CD4-positive, alpha-beta T cell (primary cell): ENCODE measurements around the gene NELL2. TPM values are rescaled to one million over a fixed set of nuclear protein-coding genes. Genes with fewer than 3 reads are reported as not detected.
"Not testable (repeated sequence)": the region's sequence is repeated elsewhere in the genome, so short reads cannot be mapped to it uniquely, and the experiment has no call there.

ENCODE experiments used
- ATAC-seq: fragments of 200-7000 bp; cut with Tn5 transposase; one replicate; pipeline ENCODE4 v1.10.0; 2022; ENCODE audit warnings: mild to moderate bottlenecking; ENCODE audit not compliant: poor library complexity
- CTCF ChIA-PET: fragments of 350-600 bp; sonication (Branson Sonifier 250); formaldehyde crosslinking; loops from one replicate; lab custom pipeline; 2021; ENCODE audit warnings: antibody characterized with exemption, inconsistent platforms; lab: Charles Lee
- POLR2A ChIA-PET: fragments of 350-600 bp; sonication (Branson Sonifier 250); formaldehyde crosslinking; loops from one replicate; lab custom pipeline; 2021; ENCODE audit warnings: antibody characterized with exemption, inconsistent platforms; lab: Charles Lee
- DNase-seq, 14 experiments: peaks; one replicate each; pipeline ENCODE4 v3.0.0-alpha.2; 2013 to 2020; ENCODE audit warnings: mixed read lengths in 2 of 14
- H3K27ac ChIP-seq, 2 donors: one replicate each; pipeline versions ENCODE4 v1.5.1 to v1.7.0; 2013; ENCODE audit warnings: low read length in 2 of 2, low read depth in 1 of 2, mild to moderate bottlenecking in 1 of 2
- H3K27me3 ChIP-seq, 2 experiments: 1 replicate in 1 of 2; 2 replicates in 1 of 2; pipeline versions ENCODE4 v1.6.1 to v1.7.0; 2013; ENCODE audit warnings: low read length in 2 of 2, control low read depth in 1 of 2, mild to moderate bottlenecking in 1 of 2, moderate library complexity in 1 of 2; ENCODE audit not compliant: insufficient read depth in 2 of 2, control insufficient read depth in 1 of 2
- H3K36me3 ChIP-seq: one replicate; pipeline ENCODE4 v1.6.1; 2013; ENCODE audit warnings: low read length, control low read depth; ENCODE audit not compliant: insufficient read depth
- H3K4me1 ChIP-seq: one replicate; pipeline ENCODE4 v1.6.1; 2013; ENCODE audit warnings: low read length, control low read depth; ENCODE audit not compliant: insufficient read depth
- H3K4me3 ChIP-seq: one replicate; pipeline ENCODE4 v1.5.1; 2013; ENCODE audit warnings: mild to moderate bottlenecking, low read length, moderate library complexity
- H3K9me3 ChIP-seq, 2 experiments: 1 replicate in 1 of 2; 2 replicates in 1 of 2; pipeline versions ENCODE4 v1.6.1 to v1.7.0; 2013; ENCODE audit warnings: low read length in 2 of 2, mild to moderate bottlenecking in 2 of 2, control low read depth in 1 of 2, moderate library complexity in 1 of 2; ENCODE audit not compliant: control insufficient read depth in 1 of 2, insufficient read depth in 1 of 2
- H3K27ac Mint-ChIP-seq: one replicate; pipeline ENCODE4 v1.8.0; 2020; ENCODE audit warnings: mixed read lengths
- H3K27me3 Mint-ChIP-seq: one replicate; pipeline ENCODE4 v1.8.0; 2021; ENCODE audit warnings: mixed read lengths
- H3K36me3 Mint-ChIP-seq: one replicate; pipeline ENCODE4 v1.8.0; 2021; ENCODE audit warnings: low read depth, mixed read lengths
- H3K4me1 Mint-ChIP-seq: one replicate; pipeline ENCODE4 v1.8.0; 2021; ENCODE audit warnings: low read depth, mixed read lengths
- H3K4me3 Mint-ChIP-seq: one replicate; pipeline ENCODE4 v1.8.0; 2020; ENCODE audit warnings: mild to moderate bottlenecking, mixed read lengths
- H3K9me3 Mint-ChIP-seq: one replicate; pipeline ENCODE4 v1.8.0; 2020; ENCODE audit warnings: mixed read lengths
- CTCF ChIP-seq: fragments of 200-600 bp; IDR thresholded peaks from one replicate; pipeline ENCODE4 v1.8.0; 2022; ENCODE audit warnings: antibody characterized with exemption, mild to moderate bottlenecking
- intact Hi-C, 2 experiments: fragments of 100-400 bp; cut with DNase I in 1 of 2; cut with micrococcal nuclease in 1 of 2; formaldehyde crosslinking; loops; one replicate each; pipeline versions ENCODE4 v1.15.1 to v1.9.0; 2023 to 2025; cut with DNase I, micrococcal nuclease
- total RNA-seq, 174 experiments: library from RNA in 2 of 174; stranded (reverse) in 2 of 174; gene quantifications; one replicate each; pipeline ENCODE4 v1.2.3 and lab custom pipeline; 2021 to 2026

NELL2 gene
- total RNA-seq, 2 experiments from 2014 or later = 142 to 147 TPM

GRCh38 chr12:44835641-44836379 lies 40.3 kb downstream of the NELL2 start:
- H3K27ac ChIP-seq = peak overlapping the region; percentile 56 to 59
- no peaks in the 10 kb centered on the region for H3K27me3 ChIP-seq
- H3K36me3 ChIP-seq = no peaks in the 10 kb centered on the region
- ChIA-PET CTCF (interaction anchor here (1.4 to 4.1 kb wide), 2 partner anchors 12 to 40 kb away, joined by 5 to 24 read pairs; partner anchors contain the start of gene NELL2), POLR2A (interaction anchor here (0.7 to 3.5 kb wide), 8 partner anchors 8 to 40 kb away, joined by 3 to 20 read pairs (median 6); partner anchors contain the start of gene NELL2)
- peak overlapping the region; percentile 91 for H3K27ac Mint-ChIP-seq
- no peak for TF ChIP-seq CTCF
- peaks cover 82% of the 10 kb centered on the region for H3K4me1 Mint-ChIP-seq
- H3K4me3 Mint-ChIP-seq = peak overlapping the region; percentile 57
- H3K4me1 ChIP-seq = peaks cover 37% of the 10 kb centered on the region
- H3K4me3 ChIP-seq = peak overlapping the region; percentile 9
- intact Hi-C loops = no loop called here
- no peaks in the 10 kb centered on the region for H3K27me3 Mint-ChIP-seq
- H3K36me3 Mint-ChIP-seq = no peaks in the 10 kb centered on the region
- no peaks in the 10 kb centered on the region for H3K9me3 ChIP-seq
- no peaks in the 10 kb centered on the region for H3K9me3 Mint-ChIP-seq
- ATAC-seq = peak; percentile 94
- DNase-seq = peak in 5 of 14 experiments; percentile 16 to 54 (median 43)

GRCh38 chr12:44834996-44835395 lies 41.1 kb downstream of the NELL2 start:
- H3K4me1 ChIP-seq = peaks cover 42% of the 10 kb centered on the region
- H3K27ac ChIP-seq = peak overlapping the region; percentile 56 to 59
- DNase-seq, H3K27me3 ChIP-seq, H3K36me3 Mint-ChIP-seq, ATAC-seq, intact Hi-C loops, H3K4me3 Mint-ChIP-seq, H3K9me3 ChIP-seq, H3K9me3 Mint-ChIP-seq, H3K36me3 ChIP-seq, H3K4me3 ChIP-seq, H3K27me3 Mint-ChIP-seq: not testable (repeated sequence)
- peaks cover 85% of the 10 kb centered on the region for H3K4me1 Mint-ChIP-seq
- ChIA-PET POLR2A (interaction anchor here (0.7 to 3.5 kb wide), 6 partner anchors 12 to 41 kb away, joined by 3 to 20 read pairs (median 4); partner anchors contain the start of gene NELL2), CTCF (interaction anchor here (1.4 to 4.1 kb wide), 2 partner anchors 13 to 40 kb away, joined by 5 to 24 read pairs; partner anchors contain the start of gene NELL2)
- peak overlapping the region; percentile 91 for H3K27ac Mint-ChIP-seq

DNA sequence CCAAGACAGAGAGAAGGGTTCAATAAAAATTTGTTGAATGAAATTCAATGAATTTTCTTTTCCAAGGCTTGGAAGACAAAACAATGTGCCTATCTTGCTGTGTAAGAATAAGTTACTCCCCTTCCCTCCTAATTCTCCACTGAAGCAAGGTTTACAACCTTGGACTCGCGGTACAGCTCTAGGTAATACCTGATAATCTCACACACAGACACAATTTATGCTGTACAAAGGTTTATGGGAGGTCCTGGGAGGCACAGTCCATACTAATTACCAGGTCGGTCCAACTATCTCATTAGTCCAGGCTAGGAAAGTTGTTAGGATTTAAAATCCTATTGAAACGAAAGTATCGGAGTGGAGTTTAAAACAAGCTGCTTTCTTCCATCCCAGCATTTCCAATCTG lies 42.6 kb downstream of the NELL2 start:
- H3K4me1 ChIP-seq = peaks cover 40% of the 10 kb centered on the region
- peaks cover 86% of the 10 kb centered on the region for H3K4me1 Mint-ChIP-seq

More for the DNA sequence above, 42.6 kb downstream of the NELL2 start:
- DNase-seq (no peak), ATAC-seq (no peak)
- peak overlapping the region; percentile 16 for H3K27ac Mint-ChIP-seq
- H3K27me3 Mint-ChIP-seq = no peaks in the 10 kb centered on the region
- POLR2A ChIA-PET = interaction anchor here (2.3 kb wide), 1 partner anchor 30 kb away, joined by 8 read pairs; no protein-coding TSS in a partner anchor
- CTCF ChIA-PET = interaction anchor here (1.8 kb wide), 1 partner anchor 21 kb away, joined by 5 read pairs; no protein-coding TSS in a partner anchor
- Histone ChIP-seq H3K27ac (no peak overlapping the region), H3K36me3 (no peaks in the 10 kb centered on the region), H3K4me3 (no peak overlapping the region), H3K27me3 (no peaks in the 10 kb centered on the region), H3K9me3 (no peaks in the 10 kb centered on the region)
- no peaks in the 10 kb centered on the region for H3K9me3 Mint-ChIP-seq
- H3K4me3 Mint-ChIP-seq = no peak overlapping the region
- intact Hi-C loops = no loop called here
- no peaks in the 10 kb centered on the region for H3K36me3 Mint-ChIP-seq
- TF ChIP-seq CTCF = no peak
